IMR-90 (cell line): ENCODE data around the gene NTN4. TPM values are rescaled to one million over a fixed set of nuclear protein-coding genes. Genes with fewer than 3 reads are reported as not detected.

Source experiments
- ATAC-seq: fragments of 200-7000 bp; cut with Tn5 transposase; 2 replicates; pipeline ENCODE4 v1.9.1; 2020; ENCODE audit warnings: low read depth, mild to moderate bottlenecking, moderate library complexity
- BruUV-seq: library from RNA; stranded (reverse); fragments of 400-500 nt; replicated peaks from 2 replicates; lab custom pipeline; 2021; lab: Mats Ljungman, UMichigan
- CTCF ChIA-PET: fragments of 300-600 bp; formaldehyde crosslinking; extraction: SDS; loops from one replicate; lab custom pipeline; 2021; ENCODE audit warnings: antibody characterized with exemption; lab: Yijun Ruan, JAX
- POLR2A ChIA-PET: fragments of 300-600 bp; sonication (Branson Sonifier 250); formaldehyde crosslinking; loops from one replicate; lab custom pipeline; 2022; ENCODE audit warnings: antibody characterized with exemption; ENCODE audit not compliant: unreplicated experiment; lab: Charles Lee
- DNase-seq: peaks from one replicate; pipeline ENCODE4 v3.0.0; 2013
- H2AFZ ChIP-seq: replicated peaks from 2 replicates; pipeline ENCODE3; 2013; ENCODE audit warnings: low read length, mild to moderate bottlenecking; ENCODE audit not compliant: poor library complexity
- H2AK5ac ChIP-seq: 2 replicates; pipeline ENCODE4 v1.6.1; 2013; ENCODE audit warnings: low read depth, low read length, inconsistent platforms
- H2AK9ac ChIP-seq: replicated peaks from 2 replicates; pipeline ENCODE3; 2013; ENCODE audit warnings: mild to moderate bottlenecking, low read depth, low read length, moderate library complexity; ENCODE audit not compliant: poor library complexity
- H2BK120ac ChIP-seq: 2 replicates; pipeline ENCODE4 v1.6.1; 2013; ENCODE audit warnings: low read depth, low read length, inconsistent platforms
- H2BK15ac ChIP-seq: 3 replicates; pipeline ENCODE4 v1.6.1; 2013; ENCODE audit warnings: low read depth, low read length, inconsistent platforms
- H2BK20ac ChIP-seq: 2 replicates; pipeline ENCODE4 v1.6.1; 2013; ENCODE audit warnings: low read depth, mild to moderate bottlenecking, inconsistent platforms, low read length, moderate library complexity
- H2BK5ac ChIP-seq: 2 replicates; pipeline ENCODE4 v1.6.1; 2013; ENCODE audit warnings: mild to moderate bottlenecking, low read depth, low read length, inconsistent platforms; ENCODE audit not compliant: poor library complexity, severe bottlenecking
- H3K14ac ChIP-seq: replicated peaks from 2 replicates; pipeline ENCODE4 v1.6.1; 2013; ENCODE audit warnings: low read depth, low read length, inconsistent platforms
- H3K18ac ChIP-seq: 2 replicates; pipeline ENCODE4 v1.6.1; 2013; ENCODE audit warnings: low read depth, low read length, control low read depth
- H3K23ac ChIP-seq: 2 replicates; pipeline ENCODE4 v1.6.1; 2013; ENCODE audit warnings: low read depth, low read length, inconsistent platforms
- H3K27ac ChIP-seq: 2 replicates; pipeline ENCODE4 v1.5.1; 2013; ENCODE audit warnings: mild to moderate bottlenecking, control low read depth, low read length; ENCODE audit not compliant: insufficient read depth
- H3K27me3 ChIP-seq: 2 replicates; pipeline ENCODE4 v1.6.1; 2013; ENCODE audit warnings: low read length; ENCODE audit not compliant: control insufficient read depth, insufficient read depth
- H3K36me3 ChIP-seq: 2 replicates; pipeline ENCODE4 v1.6.1; 2013; ENCODE audit warnings: low read length, mixed read lengths; ENCODE audit not compliant: control insufficient read depth, insufficient read depth
- H3K4ac ChIP-seq: 2 replicates; pipeline ENCODE4 v1.6.1; 2013; ENCODE audit warnings: low read depth, low read length, inconsistent platforms
- H3K4me1 ChIP-seq: 2 replicates; pipeline ENCODE4 v1.6.1; 2013; ENCODE audit warnings: low read length, mixed read lengths; ENCODE audit not compliant: control insufficient read depth, insufficient read depth
- H3K4me2 ChIP-seq: 2 replicates; pipeline ENCODE4 v1.6.1; 2013; ENCODE audit warnings: low read depth, mild to moderate bottlenecking, control low read depth, low read length, moderate library complexity
- H3K4me3 ChIP-seq: 2 replicates; pipeline ENCODE4 v1.5.1; 2013; ENCODE audit warnings: low read depth, mild to moderate bottlenecking, control low read depth, low read length, moderate library complexity; ENCODE audit not compliant: insufficient read depth
- H3K56ac ChIP-seq: 2 replicates; pipeline ENCODE4 v1.6.1; 2013; ENCODE audit warnings: low read length, inconsistent platforms; ENCODE audit not compliant: insufficient read depth; ENCODE audit errors: extremely low read depth
- H3K79me1 ChIP-seq, 2 experiments: 2 replicates each; pipeline ENCODE4 v1.6.1; 2013; ENCODE audit warnings: low read length in 2 of 2, inconsistent platforms in 1 of 2, low read depth in 1 of 2
- H3K9ac ChIP-seq: 2 replicates; pipeline ENCODE4 v1.6.1; 2013; ENCODE audit warnings: low read depth, low read length, control low read depth
- H3K9me1 ChIP-seq: 2 replicates; pipeline ENCODE4 v1.6.1; 2013; ENCODE audit warnings: low read length, inconsistent platforms; ENCODE audit not compliant: insufficient read depth
- H3K9me3 ChIP-seq: 2 replicates; pipeline ENCODE4 v1.6.1; 2013; ENCODE audit warnings: low read length; ENCODE audit not compliant: control insufficient read depth, insufficient read depth
- H4K20me1 ChIP-seq: 2 replicates; pipeline ENCODE4 v1.6.1; 2013; ENCODE audit warnings: low read length, inconsistent platforms; ENCODE audit not compliant: insufficient read depth
- H4K5ac ChIP-seq: 2 replicates; pipeline ENCODE4 v1.6.1; 2013; ENCODE audit warnings: mild to moderate bottlenecking, low read depth, low read length, control low read depth
- H4K8ac ChIP-seq, 2 experiments: 2 replicates each; pipeline ENCODE4 v1.6.1; 2013; ENCODE audit warnings: low read depth in 2 of 2, low read length in 2 of 2, control low read depth in 1 of 2, inconsistent platforms in 1 of 2
- H4K91ac ChIP-seq: 2 replicates; pipeline ENCODE4 v1.6.1; 2013; ENCODE audit warnings: low read depth, low read length, inconsistent platforms; ENCODE audit not compliant: insufficient read depth
- BHLHE40 ChIP-seq: fragments of 150-350 bp; IDR thresholded peaks from 2 replicates; pipeline ENCODE4 v1.6.1; 2016; ENCODE audit warnings: mild to moderate bottlenecking, low read depth, low read length
- CEBPB ChIP-seq: IDR thresholded peaks from 2 replicates; pipeline ENCODE4 v1.6.1; 2012; ENCODE audit warnings: low read depth, low read length, improper control_type of control experiment
- CHD1 ChIP-seq: IDR thresholded peaks from 2 replicates; pipeline ENCODE4 v1.6.1; 2012; ENCODE audit warnings: low read depth, low read length, improper control_type of control experiment
- FOS ChIP-seq: fragments of 150-350 bp; IDR thresholded peaks from 2 replicates; pipeline ENCODE4 v1.6.1; 2016; ENCODE audit warnings: low read depth, low read length
- MAFK ChIP-seq: IDR thresholded peaks from 2 replicates; pipeline ENCODE4 v1.6.1; 2012; ENCODE audit warnings: low read depth, low read length, improper control_type of control experiment
- MAZ ChIP-seq: IDR thresholded peaks from 2 replicates; pipeline ENCODE4 v1.6.1; 2012; ENCODE audit warnings: low read depth, mild to moderate bottlenecking, low read length, improper control_type of control experiment, moderate library complexity, borderline replicate concordance
- MXI1 ChIP-seq: IDR thresholded peaks from 2 replicates; pipeline ENCODE4 v1.6.1; 2012; ENCODE audit warnings: low read depth, mild to moderate bottlenecking, low read length, moderate library complexity, borderline replicate concordance
- NFE2L2 ChIP-seq: fragments of 150-350 bp; IDR thresholded peaks from 2 replicates; pipeline ENCODE4 v1.6.1; 2016; ENCODE audit warnings: low read depth, mild to moderate bottlenecking, low read length
- POLR2A ChIP-seq: IDR thresholded peaks from 2 replicates; pipeline ENCODE4 v1.6.1; 2012; ENCODE audit warnings: mild to moderate bottlenecking, low read depth, low read length
- RAD21 ChIP-seq: IDR thresholded peaks from 2 replicates; pipeline ENCODE4 v1.6.1; 2012; ENCODE audit warnings: low read length, improper control_type of control experiment
- RCOR1 ChIP-seq: IDR thresholded peaks from 2 replicates; pipeline ENCODE4 v1.6.1; 2012; ENCODE audit warnings: mild to moderate bottlenecking, low read length, improper control_type of control experiment; ENCODE audit not compliant: insufficient replicate concordance
- RFX5 ChIP-seq: IDR thresholded peaks from 2 replicates; pipeline ENCODE4 v1.8.0; 2012; ENCODE audit warnings: low read depth, mild to moderate bottlenecking, low read length, moderate library complexity
- SMC3 ChIP-seq: fragments of 150-350 bp; IDR thresholded peaks from 2 replicates; pipeline ENCODE4 v1.6.1; 2016; ENCODE audit warnings: low read depth, mild to moderate bottlenecking, antibody characterized with exemption, low read length, moderate library complexity
- WGBS, 2 experiments: methylation state at CpG; one replicate each; pipeline versions ENCODE4 v1.1.5 to v1.1.7; 2013; ENCODE audit warnings: missing lambda C conversion rate in 2 of 2; ENCODE audit not compliant: insufficient read length in 1 of 2; ENCODE audit errors: extremely low coverage in 2 of 2; 5-methylcytosine and 5-hydroxymethylcytosine counted together
- dilution Hi-C: fragments of 300-500 bp; cut with HindIII; formaldehyde crosslinking; loops from one replicate; pipeline ENCODE4 v1.14.3; 2018; ENCODE audit warnings: low sequenced_read_pairs; ENCODE audit not compliant: unreplicated experiment
- in situ Hi-C: fragments of 300-500 bp; cut with MboI; formaldehyde crosslinking; loops from 3 replicates; pipeline ENCODE4 v1.14.3; 2019; ENCODE audit warnings: low sequenced_read_pairs, inconsistent platforms, mixed read lengths
- intact Hi-C: fragments of 100-400 bp; cut with micrococcal nuclease; formaldehyde crosslinking; loops from 2 replicates; pipeline ENCODE4 v1.10.0; 2022
- polyA plus RNA-seq, 3 experiments: library from polyadenylated mRNA; depleted of rRNA; stranded (reverse); fragments of >200 nt; gene quantifications; 2 replicates each; pipeline ENCODE4 v1.2.3, GENCODE V29; 2012; ENCODE audit warnings: low replicate concordance in 1 of 3
- total RNA-seq: library from RNA; depleted of rRNA; stranded (reverse); fragments of >200 nt; gene quantifications from 2 replicates; pipeline ENCODE4 v1.2.3, GENCODE V29; 2012
- TF ChIP-seq, protein P1 (sequence below): fragments of 150-350 bp; IDR thresholded peaks from 2 replicates; pipeline ENCODE4 v1.6.1; 2017; ENCODE audit warnings: mild to moderate bottlenecking, antibody characterized with exemption, low read length, low read depth
- TF ChIP-seq, protein P2 (sequence below): fragments of 150-350 bp; IDR thresholded peaks from 2 replicates; pipeline ENCODE4 v1.6.1; 2016; ENCODE audit warnings: low read depth, mild to moderate bottlenecking, low read length, moderate library complexity, borderline replicate concordance
- TF ChIP-seq, protein P3 (sequence below): conservative IDR thresholded peaks from 2 replicates; pipeline ENCODE4 v1.5.1; 2012; ENCODE audit warnings: mild to moderate bottlenecking, low read depth, low read length, improper control_type of control experiment

NTN4 gene
- total and polyA plus RNA-seq, 2 of the 4 experiments (the other 2 are of a cell fraction): 54.6 to 56.6 TPM

- H3K9ac ChIP-seq: no peak overlapping the region
- H3K14ac ChIP-seq: no peak overlapping the region
- no TSS peak for BruUV-seq
- no peak overlapping the region for H3K18ac ChIP-seq
- H3K4me2 ChIP-seq: no peak overlapping the region
- H2BK5ac ChIP-seq: no peak overlapping the region
- peaks cover 3% of the 10 kb centered on the region for H3K9me1 ChIP-seq
- no peak overlapping the region for H4K5ac ChIP-seq
- peaks cover 6 to 26% of the 10 kb centered on the region in 2 experiments; a peak in 3 of 4 replicates for H3K79me1 ChIP-seq
- peaks cover 10% of the 10 kb centered on the region for H3K36me3 ChIP-seq
- no peak overlapping the region for H2AK9ac ChIP-seq
- CTCF ChIA-PET: interaction anchor here (0.6 kb wide), 2 partner anchors 89 to 160 kb away, joined by 3 to 4 read pairs; no protein-coding TSS in a partner anchor
- TF ChIP-seq RCOR1 (no peak), POLR2A (no peak), RFX5 (no peak), FOS (no peak), CHD1 (no peak), BHLHE40 (no peak), SMC3 (no peak), CEBPB (no peak), MAZ (no peak), MAFK (no peak), RAD21 (no peak), NFE2L2 (no peak), MXI1 (no peak)
- TF ChIP-seq, protein P1, sequence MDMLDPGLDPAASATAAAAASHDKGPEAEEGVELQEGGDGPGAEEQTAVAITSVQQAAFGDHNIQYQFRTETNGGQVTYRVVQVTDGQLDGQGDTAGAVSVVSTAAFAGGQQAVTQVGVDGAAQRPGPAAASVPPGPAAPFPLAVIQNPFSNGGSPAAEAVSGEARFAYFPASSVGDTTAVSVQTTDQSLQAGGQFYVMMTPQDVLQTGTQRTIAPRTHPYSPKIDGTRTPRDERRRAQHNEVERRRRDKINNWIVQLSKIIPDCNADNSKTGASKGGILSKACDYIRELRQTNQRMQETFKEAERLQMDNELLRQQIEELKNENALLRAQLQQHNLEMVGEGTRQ: no peak
- TF ChIP-seq, protein P2, sequence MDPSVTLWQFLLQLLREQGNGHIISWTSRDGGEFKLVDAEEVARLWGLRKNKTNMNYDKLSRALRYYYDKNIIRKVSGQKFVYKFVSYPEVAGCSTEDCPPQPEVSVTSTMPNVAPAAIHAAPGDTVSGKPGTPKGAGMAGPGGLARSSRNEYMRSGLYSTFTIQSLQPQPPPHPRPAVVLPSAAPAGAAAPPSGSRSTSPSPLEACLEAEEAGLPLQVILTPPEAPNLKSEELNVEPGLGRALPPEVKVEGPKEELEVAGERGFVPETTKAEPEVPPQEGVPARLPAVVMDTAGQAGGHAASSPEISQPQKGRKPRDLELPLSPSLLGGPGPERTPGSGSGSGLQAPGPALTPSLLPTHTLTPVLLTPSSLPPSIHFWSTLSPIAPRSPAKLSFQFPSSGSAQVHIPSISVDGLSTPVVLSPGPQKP: no peak
- TF ChIP-seq, protein P3, sequence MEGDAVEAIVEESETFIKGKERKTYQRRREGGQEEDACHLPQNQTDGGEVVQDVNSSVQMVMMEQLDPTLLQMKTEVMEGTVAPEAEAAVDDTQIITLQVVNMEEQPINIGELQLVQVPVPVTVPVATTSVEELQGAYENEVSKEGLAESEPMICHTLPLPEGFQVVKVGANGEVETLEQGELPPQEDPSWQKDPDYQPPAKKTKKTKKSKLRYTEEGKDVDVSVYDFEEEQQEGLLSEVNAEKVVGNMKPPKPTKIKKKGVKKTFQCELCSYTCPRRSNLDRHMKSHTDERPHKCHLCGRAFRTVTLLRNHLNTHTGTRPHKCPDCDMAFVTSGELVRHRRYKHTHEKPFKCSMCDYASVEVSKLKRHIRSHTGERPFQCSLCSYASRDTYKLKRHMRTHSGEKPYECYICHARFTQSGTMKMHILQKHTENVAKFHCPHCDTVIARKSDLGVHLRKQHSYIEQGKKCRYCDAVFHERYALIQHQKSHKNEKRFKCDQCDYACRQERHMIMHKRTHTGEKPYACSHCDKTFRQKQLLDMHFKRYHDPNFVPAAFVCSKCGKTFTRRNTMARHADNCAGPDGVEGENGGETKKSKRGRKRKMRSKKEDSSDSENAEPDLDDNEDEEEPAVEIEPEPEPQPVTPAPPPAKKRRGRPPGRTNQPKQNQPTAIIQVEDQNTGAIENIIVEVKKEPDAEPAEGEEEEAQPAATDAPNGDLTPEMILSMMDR: no peak
- DNase-seq (no peak), ATAC-seq (no peak)
- in situ Hi-C loops: no loop called here
- H3K4me1 ChIP-seq: peaks cover 5% of the 10 kb centered on the region; the same call in 1 of the 2 replicates
- intact Hi-C loops: no loop called here
- H3K9me3 ChIP-seq: no peaks in the 10 kb centered on the region; the same call in 1 of the 2 replicates
- H3K27me3 ChIP-seq: no peaks in the 10 kb centered on the region
- no peak overlapping the region for H4K8ac ChIP-seq
- no peak overlapping the region for H2AFZ ChIP-seq
- peaks cover 6% of the 10 kb centered on the region; the same call in 1 of the 2 replicates for H4K20me1 ChIP-seq
- no peak overlapping the region for H4K91ac ChIP-seq
- no peak overlapping the region for H3K4ac ChIP-seq
- H2BK120ac ChIP-seq: no peak overlapping the region
- POLR2A ChIA-PET: no interaction called here
- H2BK15ac ChIP-seq: no peak overlapping the region
- WGBS, 2 experiments: 100% methylated on average over 5 of the region's 6 CpGs; no CpG with 5 or more reads in 1 of the 2 experiments
- H2BK20ac ChIP-seq: no peak overlapping the region
- H3K56ac ChIP-seq: no peak overlapping the region
- H3K4me3 ChIP-seq: no peak overlapping the region
- dilution Hi-C loops: no loop called here
- H3K23ac ChIP-seq: no peak overlapping the region
- H3K27ac ChIP-seq: no peak overlapping the region
- no peak overlapping the region for H2AK5ac ChIP-seq
These were observed 17.2 kb downstream of the NTN4 start for GRCh38 chr12:95773320-95773719.
